Thyroid gland (tissue), 4 donors: ENCODE results near the gene MYL11.

ENCODE experiments used
- POLR2A ChIP-seq, 2 donors: fragments of 450-650 bp; IDR thresholded peaks; one replicate each; pipeline ENCODE4 v1.6.1; 2017; ENCODE audit warnings: antibody characterized with exemption in 2 of 2, mild to moderate bottlenecking in 2 of 2, moderate library complexity in 1 of 2
- TF ChIP-seq, protein P1 (sequence below), 6 experiments: fragments of 200-600 bp in 3 of 6; fragments of 450-650 bp in 3 of 6; sonication (generic) in 3 of 6; IDR thresholded peaks; one replicate each; pipeline ENCODE4 v1.5.1; 2016 to 2019; ENCODE audit warnings: antibody characterized with exemption in 6 of 6, mild to moderate bottlenecking in 2 of 6, inconsistent platforms in 1 of 6, moderate library complexity in 1 of 6

DNA sequence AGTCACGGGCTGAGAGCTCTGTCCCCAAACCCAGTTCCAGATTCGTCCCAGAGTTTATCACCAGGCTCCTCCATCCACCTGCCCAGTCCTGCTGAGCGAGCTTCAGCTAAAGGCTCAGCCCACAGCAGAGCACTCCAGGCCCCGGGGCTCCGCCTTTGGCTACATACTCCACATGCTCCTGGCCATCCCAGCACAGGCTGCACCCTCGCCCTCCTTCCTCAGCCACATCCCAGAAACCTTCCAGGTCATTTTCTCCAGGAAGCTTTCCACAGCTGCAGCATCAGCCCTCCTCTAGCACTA lies 14.8 kb upstream of the MYL11 start:
- TF ChIP-seq, protein P1, sequence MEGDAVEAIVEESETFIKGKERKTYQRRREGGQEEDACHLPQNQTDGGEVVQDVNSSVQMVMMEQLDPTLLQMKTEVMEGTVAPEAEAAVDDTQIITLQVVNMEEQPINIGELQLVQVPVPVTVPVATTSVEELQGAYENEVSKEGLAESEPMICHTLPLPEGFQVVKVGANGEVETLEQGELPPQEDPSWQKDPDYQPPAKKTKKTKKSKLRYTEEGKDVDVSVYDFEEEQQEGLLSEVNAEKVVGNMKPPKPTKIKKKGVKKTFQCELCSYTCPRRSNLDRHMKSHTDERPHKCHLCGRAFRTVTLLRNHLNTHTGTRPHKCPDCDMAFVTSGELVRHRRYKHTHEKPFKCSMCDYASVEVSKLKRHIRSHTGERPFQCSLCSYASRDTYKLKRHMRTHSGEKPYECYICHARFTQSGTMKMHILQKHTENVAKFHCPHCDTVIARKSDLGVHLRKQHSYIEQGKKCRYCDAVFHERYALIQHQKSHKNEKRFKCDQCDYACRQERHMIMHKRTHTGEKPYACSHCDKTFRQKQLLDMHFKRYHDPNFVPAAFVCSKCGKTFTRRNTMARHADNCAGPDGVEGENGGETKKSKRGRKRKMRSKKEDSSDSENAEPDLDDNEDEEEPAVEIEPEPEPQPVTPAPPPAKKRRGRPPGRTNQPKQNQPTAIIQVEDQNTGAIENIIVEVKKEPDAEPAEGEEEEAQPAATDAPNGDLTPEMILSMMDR (IDR thresholded peaks at IDR 0.05) = no peak
- TF ChIP-seq POLR2A (IDR thresholded peaks at IDR 0.05) = no peak
